Measurements from ENCODE around the gene SORCS1.

Gene SORCS1

GRCh38 chr10:106900016-106900652 is 264.4 kb downstream of the SORCS1 start:
- DNase-seq (ENCODE audit: low read depth in 2 of 2) = no peak

- DNase-seq (ENCODE audit: low read depth in 2 of 2) = no peak
Measured at GRCh38 chr10:106898446-106898845, 266.1 kb downstream of the SORCS1 start.

- DNase-seq (ENCODE audit: low read depth in 2 of 2) = no peak
Measured at GRCh38 chr10:106897719-106898118, 266.8 kb downstream of the SORCS1 start.

DNA sequence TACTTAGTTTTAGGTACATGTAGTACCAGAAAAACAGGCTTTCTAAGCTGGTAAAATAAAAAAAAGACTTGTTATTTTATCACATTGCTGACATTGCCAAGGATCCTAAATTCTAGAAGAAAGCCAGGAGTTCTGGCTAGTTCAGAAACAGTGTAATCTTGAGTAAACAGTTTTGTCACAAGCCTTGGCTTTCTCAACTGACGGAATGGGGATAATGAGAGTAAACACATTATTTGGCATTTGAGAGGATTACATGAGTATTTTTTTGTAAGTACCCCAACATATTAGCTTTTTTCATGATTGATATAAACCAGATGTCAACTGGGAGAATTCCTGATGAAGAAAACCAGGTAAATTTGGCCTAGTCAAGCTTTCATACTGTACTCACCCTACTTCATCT is 269.8 kb downstream of the SORCS1 start:
- no peak for DNase-seq (ENCODE audit: low read depth in 2 of 2)

GRCh38 chr10:106877574-106877973 is 286.9 kb downstream of the SORCS1 start:
- no peak for DNase-seq (ENCODE audit: low read depth in 2 of 2)

GRCh38 chr10:106874604-106874889 is 290.0 kb downstream of the SORCS1 start:
- no peak for DNase-seq (ENCODE audit: low read depth in 2 of 2)

DNA sequence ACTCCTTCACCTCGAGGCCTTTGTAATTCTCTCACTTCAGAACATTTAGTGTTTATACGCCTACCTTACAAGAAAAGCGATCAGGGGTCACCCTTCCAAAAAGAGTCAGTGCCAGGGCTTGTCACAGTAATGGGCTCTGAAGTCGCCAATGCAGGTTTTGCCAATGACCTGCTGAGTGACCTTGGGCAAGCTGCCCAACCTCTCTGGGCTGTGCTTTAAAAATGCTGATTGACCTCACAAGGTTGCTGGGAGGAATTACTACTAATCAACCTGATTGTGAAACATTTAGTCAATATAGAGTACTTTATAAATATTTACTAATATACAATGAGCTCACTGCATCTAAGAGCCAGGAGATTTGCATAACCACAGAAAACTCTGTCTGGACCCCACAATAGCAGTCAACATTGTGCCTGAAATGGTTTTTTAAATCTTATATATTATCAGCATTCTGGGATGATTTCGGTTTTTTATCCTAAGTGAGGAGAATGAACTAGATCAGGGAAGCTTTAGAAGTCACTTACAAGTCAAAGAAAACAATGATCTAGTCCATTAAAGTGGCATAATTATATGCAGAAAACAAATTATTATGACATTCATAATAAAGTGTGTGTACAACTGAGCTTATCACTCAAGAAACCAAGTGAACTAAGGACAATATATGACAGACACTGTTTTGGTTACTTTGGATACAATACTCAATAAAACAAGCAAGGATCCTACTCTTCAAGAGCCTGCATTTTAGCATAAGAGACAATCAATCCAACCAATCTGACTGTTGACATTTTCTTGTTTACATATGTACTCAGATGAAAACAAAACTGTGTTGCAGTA is 290.5 kb downstream of the SORCS1 start:
- DNase-seq (ENCODE audit: low read depth in 2 of 2) = no peak

- DNase-seq (ENCODE audit: low read depth in 2 of 2) = no peak
Measured at GRCh38 chr10:106872176-106872575, 292.3 kb downstream of the SORCS1 start.

DNA sequence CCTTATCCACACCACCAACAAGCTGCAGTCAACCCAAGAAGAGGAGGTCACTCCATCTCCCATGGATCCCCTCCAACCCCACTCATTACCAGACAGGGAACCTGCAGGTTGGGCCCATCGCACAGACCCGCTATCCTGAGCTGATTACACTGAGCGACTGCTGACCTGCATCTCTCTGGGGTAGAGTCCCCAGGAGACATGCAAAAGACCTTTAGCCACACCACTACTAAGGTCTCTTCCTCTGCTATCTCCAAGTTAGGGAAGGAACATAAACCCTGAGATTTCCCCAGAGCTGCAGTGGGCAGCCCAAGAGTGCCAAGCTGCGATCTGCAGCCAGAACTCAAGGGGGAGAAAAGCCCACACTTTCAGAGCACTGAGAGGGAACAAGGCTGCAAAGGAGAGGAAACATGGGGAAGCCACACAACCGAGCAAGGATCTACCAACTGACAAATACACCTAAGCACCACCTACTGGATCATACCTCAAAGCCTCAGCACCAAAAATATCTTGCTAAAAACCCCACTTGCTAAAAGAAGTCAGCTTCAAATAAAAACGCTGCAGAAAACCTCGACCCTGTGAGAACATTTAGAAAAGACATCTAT is 298.2 kb downstream of the SORCS1 start:
- DNase-seq (ENCODE audit: low read depth in 2 of 2) = no peak

DNA sequence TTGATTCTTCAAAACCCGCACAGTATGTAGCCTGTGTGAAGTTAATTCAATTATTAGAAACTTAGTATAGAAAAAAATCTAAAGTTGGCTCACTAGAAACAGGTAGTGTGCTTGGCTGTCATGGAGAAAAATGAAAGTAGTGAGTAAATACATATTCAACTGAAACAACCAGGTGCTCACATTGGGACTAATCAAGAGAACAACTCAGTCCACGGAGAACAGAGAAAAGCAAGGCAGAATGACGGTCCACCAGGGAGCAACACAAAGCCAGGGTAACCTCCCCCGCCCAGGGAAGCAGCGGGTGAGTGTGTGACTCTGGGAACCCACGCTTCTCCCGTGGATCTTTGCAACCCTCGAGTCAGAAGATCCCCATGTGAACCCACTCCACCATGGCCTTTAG is 300.5 kb downstream of the SORCS1 start:
- DNase-seq (ENCODE audit: low read depth in 2 of 2) = no peak

DNA sequence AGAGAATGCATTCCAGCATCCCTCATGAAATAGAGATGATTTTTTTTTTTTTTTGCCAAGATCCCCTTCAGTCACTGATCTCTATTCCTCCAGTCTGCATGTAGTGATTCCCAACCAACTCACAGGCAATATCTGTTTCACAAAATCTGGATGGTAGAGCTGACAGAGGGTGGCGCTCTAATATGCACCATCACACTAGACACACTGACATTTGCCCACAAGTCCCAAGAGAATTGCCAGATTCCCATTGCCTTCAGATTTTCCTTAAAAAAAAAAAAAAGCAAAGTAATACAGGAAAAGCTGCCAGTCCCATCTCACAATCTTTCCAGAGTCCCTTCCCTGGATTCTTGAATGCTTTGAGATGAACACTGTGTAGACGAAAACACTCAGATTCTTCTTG is 301.0 kb downstream of the SORCS1 start:
- DNase-seq (ENCODE audit: low read depth in 2 of 2) = no peak

GRCh38 chr10:106859892-106860652 is 304.4 kb downstream of the SORCS1 start:
- no peak for DNase-seq (ENCODE audit: low read depth in 2 of 2)

GRCh38 chr10:106857728-106858127 is 306.8 kb downstream of the SORCS1 start:
- no peak for DNase-seq (ENCODE audit: low read depth in 2 of 2)

- DNase-seq (ENCODE audit: low read depth in 2 of 2) = no peak
Measured at GRCh38 chr10:106857213-106857612, 307.3 kb downstream of the SORCS1 start.

DNA sequence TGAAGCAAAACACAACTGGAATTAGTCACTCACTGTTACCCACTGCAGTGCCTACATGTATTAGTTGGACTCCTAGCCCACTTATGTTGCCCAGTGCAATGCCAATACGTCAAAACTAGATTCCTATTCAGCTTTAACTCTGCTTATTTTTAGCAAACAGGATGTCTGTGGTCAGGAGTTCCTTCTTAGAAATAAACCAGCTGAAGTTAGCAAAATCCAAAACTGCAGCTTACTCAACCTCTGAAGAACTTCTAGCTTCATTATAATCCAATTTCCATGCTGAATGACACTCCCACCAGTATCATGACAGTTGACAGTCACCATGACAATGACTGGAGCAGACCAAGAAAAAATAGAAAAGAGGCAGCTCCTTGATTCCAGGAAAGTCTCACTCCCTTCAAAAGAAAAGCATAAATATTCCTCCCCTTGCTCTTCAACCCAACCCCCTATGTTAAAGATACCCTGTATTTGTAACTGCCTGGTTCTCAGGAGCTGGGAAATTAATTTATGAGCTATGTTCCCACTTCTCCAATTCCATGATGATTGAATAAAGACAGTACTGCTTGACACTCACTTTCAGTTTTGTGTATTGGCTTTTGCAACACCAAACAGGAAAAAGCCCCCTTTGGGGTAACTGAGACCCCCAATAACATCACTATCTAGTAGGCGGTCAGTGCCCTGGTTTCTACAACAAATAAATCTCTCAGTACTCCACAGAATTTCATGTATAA is 327.4 kb downstream of the SORCS1 start:
- no peak for DNase-seq (ENCODE audit: low read depth in 2 of 2)

DNA sequence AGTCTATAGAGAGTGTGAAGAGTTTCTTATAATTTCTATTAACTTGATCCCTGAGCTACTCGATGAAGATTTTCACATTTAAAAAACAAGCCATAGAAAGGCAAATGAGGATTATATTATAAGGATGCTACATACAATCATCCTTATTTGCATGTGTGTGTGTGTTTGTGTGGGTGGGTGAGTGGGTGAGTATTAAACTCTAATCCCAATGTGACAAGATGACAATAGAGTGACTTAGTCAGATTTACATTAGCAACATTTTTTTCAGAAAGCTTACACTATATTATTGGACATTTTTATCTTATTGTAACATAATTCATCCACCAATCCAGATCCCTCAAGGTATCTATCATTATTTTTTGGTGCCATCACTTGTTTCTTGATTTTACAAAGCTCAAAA is 331.7 kb downstream of the SORCS1 start:
- no peak for DNase-seq (ENCODE audit: low read depth in 2 of 2)

DNA sequence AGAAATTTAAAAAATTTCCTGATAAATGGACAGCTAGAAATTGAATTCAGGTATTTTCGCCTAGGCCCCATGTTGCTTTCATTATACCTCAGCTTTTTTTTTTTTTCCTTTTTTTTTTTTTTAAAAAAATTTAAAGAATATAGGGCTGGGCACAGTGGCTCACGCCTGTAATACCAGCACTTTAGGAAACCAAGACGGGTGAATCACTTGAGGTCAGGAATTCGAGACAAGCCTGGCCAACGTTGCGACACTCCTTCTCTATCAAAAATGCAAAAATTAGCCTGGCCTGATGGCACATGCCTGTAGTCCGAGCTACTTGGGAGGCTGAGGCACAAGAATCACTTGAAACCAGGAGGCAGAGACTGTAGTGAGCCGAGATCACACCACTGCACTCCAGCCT is 334.0 kb downstream of the SORCS1 start:
- DNase-seq (ENCODE audit: low read depth in 2 of 2) = no peak

DNA sequence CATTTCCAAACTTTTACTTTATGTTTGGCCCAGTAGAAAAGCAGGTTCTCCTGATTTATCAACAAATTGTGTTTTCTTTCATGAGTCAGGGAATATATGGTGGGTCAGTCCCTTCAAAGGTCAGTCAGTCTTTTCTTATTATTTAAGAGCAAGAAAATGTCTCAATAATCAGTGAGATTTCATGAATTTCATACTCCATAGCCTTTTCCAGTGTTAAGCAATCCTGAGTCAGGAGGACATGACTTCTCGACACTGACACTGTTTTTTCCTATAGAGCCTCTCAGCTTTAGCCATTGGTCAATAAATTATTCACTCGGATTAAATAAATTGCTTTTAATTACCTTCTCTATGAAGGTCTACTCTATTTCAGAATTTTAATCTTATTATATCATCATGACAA is 334.5 kb downstream of the SORCS1 start:
- no peak for DNase-seq (ENCODE audit: low read depth in 2 of 2)

GRCh38 chr10:106826716-106827115 is 337.8 kb downstream of the SORCS1 start:
- no peak for DNase-seq (ENCODE audit: low read depth in 2 of 2)

DNA sequence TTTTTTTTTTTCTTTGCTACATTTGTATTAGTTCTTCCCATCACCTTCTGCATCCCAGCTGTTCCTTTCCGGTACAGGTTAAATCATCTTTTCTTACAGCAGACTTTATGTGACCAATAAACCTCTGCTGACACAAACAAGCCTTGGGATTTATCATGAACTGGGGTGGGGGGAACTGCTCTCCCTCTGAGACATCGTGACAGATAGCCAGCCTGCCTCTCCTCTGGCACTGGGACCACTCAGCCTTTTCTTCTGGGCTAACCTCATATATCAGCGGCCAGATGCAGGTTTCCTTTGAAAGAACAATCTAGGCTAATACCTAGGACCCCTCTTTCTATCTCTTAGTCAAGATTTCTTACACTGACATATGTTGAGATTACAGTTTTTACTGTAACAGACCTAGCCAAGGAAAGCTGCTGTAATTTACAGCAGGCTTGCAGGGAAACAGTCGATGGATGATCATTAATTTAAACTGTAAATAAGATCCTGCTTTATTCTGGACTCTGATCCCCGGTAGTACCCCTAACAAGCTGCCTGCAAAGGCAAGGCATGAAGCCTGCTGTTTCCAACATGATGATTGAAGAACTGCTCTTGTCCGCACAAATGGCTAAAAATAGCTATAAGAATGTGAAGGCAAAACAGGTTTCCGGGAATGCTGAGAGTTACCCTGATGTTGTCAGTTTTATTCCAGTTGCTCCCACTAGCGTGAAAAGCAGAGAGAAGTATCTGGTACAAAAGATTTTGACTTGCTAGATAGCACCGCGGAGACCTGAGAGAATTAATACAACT is 338.7 kb downstream of the SORCS1 start:
- DNase-seq (ENCODE audit: low read depth in 2 of 2) = no peak

- DNase-seq (ENCODE audit: low read depth in 2 of 2) = no peak
Measured at GRCh38 chr10:106820579-106820978, 343.9 kb downstream of the SORCS1 start.
